IMR-90 (cell line): ENCODE data around the gene ATPAF1. TPM values are rescaled to one million over a fixed set of nuclear protein-coding genes. Genes with fewer than 3 reads are reported as not detected.

ENCODE experiments used
- ATAC-seq: fragments of 200-7000 bp; cut with Tn5 transposase; 2 replicates; pipeline ENCODE4 v1.9.1; 2020; ENCODE audit warnings: low read depth, mild to moderate bottlenecking, moderate library complexity
- BruUV-seq: library from RNA; stranded (reverse); fragments of 400-500 nt; replicated peaks from 2 replicates; lab custom pipeline; 2021; lab: Mats Ljungman, UMichigan
- CTCF ChIA-PET: fragments of 300-600 bp; formaldehyde crosslinking; extraction: SDS; loops from one replicate; lab custom pipeline; 2021; ENCODE audit warnings: antibody characterized with exemption; lab: Yijun Ruan, JAX
- POLR2A ChIA-PET: fragments of 300-600 bp; sonication (Branson Sonifier 250); formaldehyde crosslinking; loops from one replicate; lab custom pipeline; 2022; ENCODE audit warnings: antibody characterized with exemption; ENCODE audit not compliant: unreplicated experiment; lab: Charles Lee
- DNase-seq: peaks from one replicate; pipeline ENCODE4 v3.0.0; 2013
- H2AFZ ChIP-seq: replicated peaks from 2 replicates; pipeline ENCODE3; 2013; ENCODE audit warnings: low read length, mild to moderate bottlenecking; ENCODE audit not compliant: poor library complexity
- H2AK5ac ChIP-seq: 2 replicates; pipeline ENCODE4 v1.6.1; 2013; ENCODE audit warnings: low read depth, low read length, inconsistent platforms
- H2AK9ac ChIP-seq: replicated peaks from 2 replicates; pipeline ENCODE3; 2013; ENCODE audit warnings: mild to moderate bottlenecking, low read depth, low read length, moderate library complexity; ENCODE audit not compliant: poor library complexity
- H2BK120ac ChIP-seq: 2 replicates; pipeline ENCODE4 v1.6.1; 2013; ENCODE audit warnings: low read depth, low read length, inconsistent platforms
- H2BK15ac ChIP-seq: 3 replicates; pipeline ENCODE4 v1.6.1; 2013; ENCODE audit warnings: low read depth, low read length, inconsistent platforms
- H2BK20ac ChIP-seq: 2 replicates; pipeline ENCODE4 v1.6.1; 2013; ENCODE audit warnings: low read depth, mild to moderate bottlenecking, inconsistent platforms, low read length, moderate library complexity
- H2BK5ac ChIP-seq: 2 replicates; pipeline ENCODE4 v1.6.1; 2013; ENCODE audit warnings: mild to moderate bottlenecking, low read depth, low read length, inconsistent platforms; ENCODE audit not compliant: poor library complexity, severe bottlenecking
- H3K14ac ChIP-seq: replicated peaks from 2 replicates; pipeline ENCODE4 v1.6.1; 2013; ENCODE audit warnings: low read depth, low read length, inconsistent platforms
- H3K18ac ChIP-seq: 2 replicates; pipeline ENCODE4 v1.6.1; 2013; ENCODE audit warnings: low read depth, low read length, control low read depth
- H3K23ac ChIP-seq: 2 replicates; pipeline ENCODE4 v1.6.1; 2013; ENCODE audit warnings: low read depth, low read length, inconsistent platforms
- H3K27ac ChIP-seq: 2 replicates; pipeline ENCODE4 v1.5.1; 2013; ENCODE audit warnings: mild to moderate bottlenecking, control low read depth, low read length; ENCODE audit not compliant: insufficient read depth
- H3K27me3 ChIP-seq: 2 replicates; pipeline ENCODE4 v1.6.1; 2013; ENCODE audit warnings: low read length; ENCODE audit not compliant: control insufficient read depth, insufficient read depth
- H3K36me3 ChIP-seq: 2 replicates; pipeline ENCODE4 v1.6.1; 2013; ENCODE audit warnings: low read length, mixed read lengths; ENCODE audit not compliant: control insufficient read depth, insufficient read depth
- H3K4ac ChIP-seq: 2 replicates; pipeline ENCODE4 v1.6.1; 2013; ENCODE audit warnings: low read depth, low read length, inconsistent platforms
- H3K4me1 ChIP-seq: 2 replicates; pipeline ENCODE4 v1.6.1; 2013; ENCODE audit warnings: low read length, mixed read lengths; ENCODE audit not compliant: control insufficient read depth, insufficient read depth
- H3K4me2 ChIP-seq: 2 replicates; pipeline ENCODE4 v1.6.1; 2013; ENCODE audit warnings: low read depth, mild to moderate bottlenecking, control low read depth, low read length, moderate library complexity
- H3K4me3 ChIP-seq: 2 replicates; pipeline ENCODE4 v1.5.1; 2013; ENCODE audit warnings: low read depth, mild to moderate bottlenecking, control low read depth, low read length, moderate library complexity; ENCODE audit not compliant: insufficient read depth
- H3K56ac ChIP-seq: 2 replicates; pipeline ENCODE4 v1.6.1; 2013; ENCODE audit warnings: low read length, inconsistent platforms; ENCODE audit not compliant: insufficient read depth; ENCODE audit errors: extremely low read depth
- H3K79me1 ChIP-seq, 2 experiments: 2 replicates each; pipeline ENCODE4 v1.6.1; 2013; ENCODE audit warnings: low read length in 2 of 2, inconsistent platforms in 1 of 2, low read depth in 1 of 2
- H3K9ac ChIP-seq: 2 replicates; pipeline ENCODE4 v1.6.1; 2013; ENCODE audit warnings: low read depth, low read length, control low read depth
- H3K9me1 ChIP-seq: 2 replicates; pipeline ENCODE4 v1.6.1; 2013; ENCODE audit warnings: low read length, inconsistent platforms; ENCODE audit not compliant: insufficient read depth
- H3K9me3 ChIP-seq: 2 replicates; pipeline ENCODE4 v1.6.1; 2013; ENCODE audit warnings: low read length; ENCODE audit not compliant: control insufficient read depth, insufficient read depth
- H4K20me1 ChIP-seq: 2 replicates; pipeline ENCODE4 v1.6.1; 2013; ENCODE audit warnings: low read length, inconsistent platforms; ENCODE audit not compliant: insufficient read depth
- H4K5ac ChIP-seq: 2 replicates; pipeline ENCODE4 v1.6.1; 2013; ENCODE audit warnings: mild to moderate bottlenecking, low read depth, low read length, control low read depth
- H4K8ac ChIP-seq, 2 experiments: 2 replicates each; pipeline ENCODE4 v1.6.1; 2013; ENCODE audit warnings: low read depth in 2 of 2, low read length in 2 of 2, control low read depth in 1 of 2, inconsistent platforms in 1 of 2
- H4K91ac ChIP-seq: 2 replicates; pipeline ENCODE4 v1.6.1; 2013; ENCODE audit warnings: low read depth, low read length, inconsistent platforms; ENCODE audit not compliant: insufficient read depth
- BHLHE40 ChIP-seq: fragments of 150-350 bp; IDR thresholded peaks from 2 replicates; pipeline ENCODE4 v1.6.1; 2016; ENCODE audit warnings: mild to moderate bottlenecking, low read depth, low read length
- CEBPB ChIP-seq: IDR thresholded peaks from 2 replicates; pipeline ENCODE4 v1.6.1; 2012; ENCODE audit warnings: low read depth, low read length, improper control_type of control experiment
- CHD1 ChIP-seq: IDR thresholded peaks from 2 replicates; pipeline ENCODE4 v1.6.1; 2012; ENCODE audit warnings: low read depth, low read length, improper control_type of control experiment
- CTCF ChIP-seq: conservative IDR thresholded peaks from 2 replicates; pipeline ENCODE4 v1.5.1; 2012; ENCODE audit warnings: mild to moderate bottlenecking, low read depth, low read length, improper control_type of control experiment
- ELK1 ChIP-seq: fragments of 150-350 bp; IDR thresholded peaks from 2 replicates; pipeline ENCODE4 v1.6.1; 2016; ENCODE audit warnings: low read depth, mild to moderate bottlenecking, low read length, moderate library complexity, borderline replicate concordance
- FOS ChIP-seq: fragments of 150-350 bp; IDR thresholded peaks from 2 replicates; pipeline ENCODE4 v1.6.1; 2016; ENCODE audit warnings: low read depth, low read length
- MAZ ChIP-seq: IDR thresholded peaks from 2 replicates; pipeline ENCODE4 v1.6.1; 2012; ENCODE audit warnings: low read depth, mild to moderate bottlenecking, low read length, improper control_type of control experiment, moderate library complexity, borderline replicate concordance
- MXI1 ChIP-seq: IDR thresholded peaks from 2 replicates; pipeline ENCODE4 v1.6.1; 2012; ENCODE audit warnings: low read depth, mild to moderate bottlenecking, low read length, moderate library complexity, borderline replicate concordance
- NFE2L2 ChIP-seq: fragments of 150-350 bp; IDR thresholded peaks from 2 replicates; pipeline ENCODE4 v1.6.1; 2016; ENCODE audit warnings: low read depth, mild to moderate bottlenecking, low read length
- POLR2A ChIP-seq: IDR thresholded peaks from 2 replicates; pipeline ENCODE4 v1.6.1; 2012; ENCODE audit warnings: mild to moderate bottlenecking, low read depth, low read length
- RAD21 ChIP-seq: IDR thresholded peaks from 2 replicates; pipeline ENCODE4 v1.6.1; 2012; ENCODE audit warnings: low read length, improper control_type of control experiment
- RCOR1 ChIP-seq: IDR thresholded peaks from 2 replicates; pipeline ENCODE4 v1.6.1; 2012; ENCODE audit warnings: mild to moderate bottlenecking, low read length, improper control_type of control experiment; ENCODE audit not compliant: insufficient replicate concordance
- RFX5 ChIP-seq: IDR thresholded peaks from 2 replicates; pipeline ENCODE4 v1.8.0; 2012; ENCODE audit warnings: low read depth, mild to moderate bottlenecking, low read length, moderate library complexity
- SMC3 ChIP-seq: fragments of 150-350 bp; IDR thresholded peaks from 2 replicates; pipeline ENCODE4 v1.6.1; 2016; ENCODE audit warnings: low read depth, mild to moderate bottlenecking, antibody characterized with exemption, low read length, moderate library complexity
- USF2 ChIP-seq: fragments of 150-350 bp; IDR thresholded peaks from 2 replicates; pipeline ENCODE4 v1.6.1; 2017; ENCODE audit warnings: mild to moderate bottlenecking, antibody characterized with exemption, low read length, low read depth
- WGBS, 2 experiments: methylation state at CpG; one replicate each; pipeline versions ENCODE4 v1.1.5 to v1.1.7; 2013; ENCODE audit warnings: missing lambda C conversion rate in 2 of 2; ENCODE audit not compliant: insufficient read length in 1 of 2; ENCODE audit errors: extremely low coverage in 2 of 2; 5-methylcytosine and 5-hydroxymethylcytosine counted together
- dilution Hi-C: fragments of 300-500 bp; cut with HindIII; formaldehyde crosslinking; loops from one replicate; pipeline ENCODE4 v1.14.3; 2018; ENCODE audit warnings: low sequenced_read_pairs; ENCODE audit not compliant: unreplicated experiment
- in situ Hi-C: fragments of 300-500 bp; cut with MboI; formaldehyde crosslinking; loops from 3 replicates; pipeline ENCODE4 v1.14.3; 2019; ENCODE audit warnings: low sequenced_read_pairs, inconsistent platforms, mixed read lengths
- intact Hi-C: fragments of 100-400 bp; cut with micrococcal nuclease; formaldehyde crosslinking; loops from 2 replicates; pipeline ENCODE4 v1.10.0; 2022
- polyA plus RNA-seq, 3 experiments: library from polyadenylated mRNA; depleted of rRNA; stranded (reverse); fragments of >200 nt; gene quantifications; 2 replicates each; pipeline ENCODE4 v1.2.3, GENCODE V29; 2012; ENCODE audit warnings: low replicate concordance in 1 of 3
- total RNA-seq: library from RNA; depleted of rRNA; stranded (reverse); fragments of >200 nt; gene quantifications from 2 replicates; pipeline ENCODE4 v1.2.3, GENCODE V29; 2012

The ATPAF1 gene
- total and polyA plus RNA-seq, 2 of the 4 experiments (the other 2 are of a cell fraction): 55.5 to 80.3 TPM

GRCh38 chr1:46589529-46589928 lies 78.6 kb downstream of the ATPAF1 start:
- dilution Hi-C loops (no loop called here), in situ Hi-C loops (no loop called here), intact Hi-C loops (no loop called here)
- BruUV-seq: no TSS peak
- no peak overlapping the region for H3K4ac ChIP-seq
- no peak overlapping the region for H3K27ac ChIP-seq
- no peak overlapping the region for H2BK20ac ChIP-seq
- no peak overlapping the region for H4K5ac ChIP-seq
- H2BK15ac ChIP-seq: no peak overlapping the region
- no peak overlapping the region for H3K56ac ChIP-seq
- H3K9me1 ChIP-seq: peaks cover under 1% of the 10 kb centered on the region; the same call in 1 of the 2 replicates
- no peak for ATAC-seq
- no peak overlapping the region for H4K8ac ChIP-seq
- H2BK120ac ChIP-seq: no peak overlapping the region
- H3K9me3 ChIP-seq: no peaks in the 10 kb centered on the region
- H4K91ac ChIP-seq: no peak overlapping the region
- no peaks in the 10 kb centered on the region for H4K20me1 ChIP-seq
- H3K79me1 ChIP-seq: no peaks in the 10 kb centered on the region
- H2AK5ac ChIP-seq: no peak overlapping the region
- no peak overlapping the region for H2AFZ ChIP-seq
- no peaks in the 10 kb centered on the region for H3K4me1 ChIP-seq
- H2AK9ac ChIP-seq: no peak overlapping the region
- no peak overlapping the region for H3K4me2 ChIP-seq
- H3K23ac ChIP-seq: no peak overlapping the region
- H3K14ac ChIP-seq: no peak overlapping the region
- no peaks in the 10 kb centered on the region for H3K27me3 ChIP-seq
- H3K36me3 ChIP-seq: peaks cover 60% of the 10 kb centered on the region
- POLR2A ChIA-PET: no interaction called here
- DNase-seq: no peak
- H3K18ac ChIP-seq: no peak overlapping the region
- no peak overlapping the region for H3K9ac ChIP-seq
- WGBS, 2 experiments: 50% methylated on average over 1 of the region's 3 CpGs; no CpG with 5 or more reads in 1 of the 2 experiments
- TF ChIP-seq BHLHE40 (no peak), RFX5 (no peak), FOS (no peak), ELK1 (no peak), CEBPB (no peak), CHD1 (no peak), NFE2L2 (no peak), POLR2A (no peak), RCOR1 (no peak), RAD21 (no peak), SMC3 (no peak), MXI1 (no peak), MAZ (no peak), CTCF (no peak), USF2 (no peak)
- CTCF ChIA-PET: interaction anchor here (1.0 kb wide), 1 partner anchor 10 kb away, joined by 3 read pairs; no protein-coding TSS in a partner anchor
- H2BK5ac ChIP-seq: no peak overlapping the region
- H3K4me3 ChIP-seq: no peak overlapping the region
